HG02981 (cell line): Measurements from ENCODE around the gene CCHCR1.

Experiments used
- ATAC-seq: cut with Tn5 transposase; IDR thresholded peaks from one replicate; pipeline ENCODE4 v1.9.1; 2021; ENCODE audit warnings: mild to moderate bottlenecking, moderate library complexity; ENCODE audit not compliant: unreplicated experiment

The CCHCR1 gene

DNA sequence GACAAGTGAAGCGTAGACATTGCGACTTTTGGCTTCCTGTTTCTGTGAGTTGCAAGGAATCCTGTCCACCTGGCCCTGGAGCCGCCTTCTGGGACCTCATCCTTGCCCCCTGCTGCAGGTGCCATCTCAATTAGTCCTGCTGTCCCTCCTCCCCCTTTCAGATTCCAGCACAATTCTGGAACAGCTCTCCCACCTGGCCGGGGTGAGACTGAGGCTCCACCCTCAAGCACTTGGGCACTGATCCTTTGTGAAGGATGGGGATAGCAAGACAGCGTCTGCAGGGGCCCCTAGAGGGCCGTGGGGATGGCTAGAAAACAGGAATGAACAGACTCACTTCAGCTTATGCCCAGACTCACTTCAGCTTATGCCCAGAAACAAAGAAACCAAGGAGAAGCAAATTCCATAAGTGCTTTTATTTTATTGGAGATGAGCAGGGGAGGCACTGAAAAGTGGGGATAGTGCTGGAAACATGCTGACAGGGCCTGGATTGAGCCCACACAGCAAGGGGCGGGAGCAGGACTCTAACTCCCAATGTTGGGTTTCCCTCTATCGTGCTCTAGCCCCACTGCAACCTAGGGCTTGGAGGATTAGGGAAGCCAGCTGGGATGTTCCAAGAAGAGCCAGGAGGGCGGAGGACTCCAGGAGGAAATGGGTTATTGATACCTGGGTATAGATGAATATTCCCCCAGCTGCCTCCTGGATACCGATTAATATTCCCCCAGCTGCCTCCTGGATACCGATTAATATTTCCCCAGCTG is 46.6 kb downstream of the CCHCR1 start:
- ATAC-seq, result no peak

DNA sequence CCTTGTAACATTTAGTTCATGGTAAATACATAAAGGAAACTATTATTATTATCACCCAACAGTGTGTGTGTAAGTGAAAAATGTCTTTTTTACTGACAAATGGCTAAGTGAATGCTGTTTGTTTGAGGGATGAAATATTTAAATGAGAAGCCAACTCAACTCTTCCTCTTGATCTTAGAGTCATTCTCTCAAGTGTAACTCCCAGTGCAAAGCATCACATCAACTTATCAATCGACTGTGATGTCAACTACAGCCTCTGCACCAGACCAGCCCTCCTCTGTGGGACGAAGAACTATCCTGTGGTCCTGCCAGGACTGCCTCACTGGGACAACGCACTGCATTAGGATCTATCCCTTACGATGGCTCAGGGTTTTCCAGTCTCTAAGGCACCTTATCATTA is 50.5 kb downstream of the CCHCR1 start:
- no peak for ATAC-seq

DNA sequence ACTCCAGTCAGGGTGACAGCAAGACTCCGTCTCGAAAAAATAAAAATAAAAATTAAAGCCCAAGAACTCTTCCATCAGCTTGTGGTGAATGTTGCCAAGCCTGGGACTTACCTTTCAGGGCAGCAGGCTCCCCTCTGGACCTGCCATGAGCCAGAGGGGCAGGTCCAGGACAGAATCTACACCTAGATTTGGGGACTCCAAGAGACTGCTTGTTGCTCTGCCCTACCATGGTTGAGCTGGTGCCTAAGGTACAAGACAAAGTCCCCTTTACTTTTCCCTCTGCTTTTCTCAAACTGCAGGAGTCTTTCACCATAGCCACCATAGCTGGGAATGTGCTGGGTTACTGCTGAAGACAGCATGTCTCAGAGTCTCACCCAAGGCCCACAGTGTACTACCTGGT is 54.5 kb downstream of the CCHCR1 start:
- ATAC-seq, result no peak

DNA sequence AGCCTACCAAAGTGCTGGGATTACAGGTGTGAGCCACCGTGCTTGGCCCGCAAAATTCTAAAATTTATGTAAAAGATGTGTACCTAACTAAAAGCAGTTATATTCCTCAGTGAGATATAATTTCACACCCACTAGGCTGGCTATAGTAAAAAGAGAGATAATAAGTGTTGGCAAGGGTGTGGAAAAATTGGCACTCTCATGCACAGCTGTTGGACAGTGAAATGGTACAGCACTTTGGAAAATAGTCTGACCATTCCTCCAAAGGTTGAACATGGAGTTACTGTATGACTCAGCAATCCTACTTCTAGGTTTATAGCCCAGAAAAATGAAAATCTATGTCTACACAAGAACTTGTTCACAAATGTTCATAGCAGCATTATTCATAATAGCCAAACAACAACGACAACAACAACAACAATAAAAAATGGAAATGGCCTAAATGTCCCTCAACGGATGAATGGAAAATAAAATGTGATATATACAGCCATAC is 59.1 kb downstream of the CCHCR1 start:
- no peak for ATAC-seq

DNA sequence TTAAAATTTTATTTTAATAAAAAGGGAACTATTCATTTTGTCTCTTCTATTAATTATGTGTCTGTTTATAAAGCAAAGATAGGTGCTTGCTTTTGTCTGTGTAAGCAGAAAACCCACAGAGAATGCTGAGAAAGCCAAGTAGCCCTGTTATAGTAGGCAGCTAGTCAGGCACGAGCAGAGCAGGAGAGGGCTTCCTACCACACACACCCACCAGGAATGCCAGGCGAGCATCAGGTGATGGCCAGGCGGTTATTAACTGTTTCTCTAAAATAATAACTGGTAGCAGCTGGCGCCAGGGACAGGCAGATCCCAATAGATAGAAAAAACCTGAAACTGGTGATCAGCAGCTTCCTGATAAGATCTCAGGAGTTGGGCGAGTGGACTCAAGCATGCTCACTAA is 60.9 kb downstream of the CCHCR1 start:
- no peak for ATAC-seq

DNA sequence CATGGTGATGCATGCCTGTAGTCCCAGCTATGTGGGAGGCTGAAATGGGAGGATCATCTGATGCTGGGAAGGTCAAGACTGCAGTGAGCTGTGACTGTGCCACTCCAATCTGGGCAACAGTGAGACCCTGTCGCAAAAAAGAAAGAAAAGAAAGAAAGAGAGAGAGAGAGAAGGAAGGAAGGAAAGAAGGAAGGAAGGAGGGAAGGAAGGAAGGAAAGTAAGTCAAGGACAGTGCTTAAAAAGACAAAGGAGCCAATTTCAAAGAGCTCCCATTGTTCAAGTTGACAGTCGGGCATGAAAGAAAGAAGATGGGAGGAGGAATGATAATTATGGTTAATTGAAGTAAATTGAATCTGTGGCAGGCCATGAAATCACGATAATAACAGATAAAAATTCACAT is 61.4 kb downstream of the CCHCR1 start:
- no peak for ATAC-seq

DNA sequence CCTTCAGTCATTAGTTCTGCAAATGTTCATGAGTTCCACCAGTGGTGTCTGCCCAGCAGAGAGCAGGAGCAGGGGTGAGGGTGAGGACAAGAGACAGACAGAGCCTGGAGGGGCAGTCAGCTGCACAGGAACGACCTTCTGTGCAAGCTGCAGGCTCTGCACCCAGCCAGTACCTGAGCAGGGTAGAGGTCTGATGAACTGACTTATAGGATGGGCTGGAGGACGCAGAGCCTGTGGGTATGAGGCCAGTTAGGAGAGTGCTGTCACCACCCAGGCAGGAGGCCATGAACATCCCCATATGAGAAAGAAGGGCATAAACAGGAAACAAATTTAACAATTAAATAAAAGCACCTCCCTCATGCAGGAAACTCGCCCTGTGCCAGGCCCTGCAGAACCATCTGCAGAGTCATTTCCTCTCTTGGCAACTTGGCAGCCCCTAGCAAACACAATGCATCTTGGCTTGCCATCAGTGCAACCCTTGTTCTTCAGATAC is 63.2 kb downstream of the CCHCR1 start:
- ATAC-seq, result no peak

DNA sequence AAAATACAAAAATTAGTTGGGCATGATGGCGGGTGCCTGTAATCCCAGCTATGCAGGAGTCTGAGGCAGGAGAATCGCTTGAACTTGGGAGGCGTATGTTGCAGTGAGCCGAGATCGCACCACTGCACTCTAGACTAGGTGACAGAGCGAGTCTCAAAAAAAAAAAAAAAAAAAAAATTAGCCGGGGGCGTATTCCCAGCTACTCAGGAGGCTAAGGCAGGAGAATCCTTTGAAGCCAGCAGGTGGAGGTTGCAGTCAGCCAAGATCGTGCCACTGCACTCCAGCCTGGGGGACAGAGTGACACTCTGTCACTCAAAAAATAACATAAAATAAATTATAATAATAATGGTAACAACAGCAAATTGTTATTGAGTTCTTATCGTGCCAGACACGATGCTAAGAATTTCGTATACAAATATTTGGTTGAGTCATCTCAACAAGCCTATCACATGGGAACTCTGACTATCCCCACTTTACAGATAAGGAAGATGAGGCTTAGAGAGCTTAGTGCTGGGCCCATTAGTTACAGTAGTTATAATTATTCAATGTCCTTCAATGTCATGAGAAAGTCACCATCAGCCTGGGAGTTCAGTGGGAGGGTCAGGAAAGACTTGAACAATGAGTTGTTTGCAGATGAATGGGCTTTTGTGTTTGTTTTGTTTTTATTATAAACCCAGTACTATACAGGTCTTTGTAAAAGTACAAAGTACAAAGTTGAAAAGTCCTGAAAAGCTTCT is 64.7 kb downstream of the CCHCR1 start:
- no peak for ATAC-seq
